ENCODE results near the gene NFKB2.

DNA sequence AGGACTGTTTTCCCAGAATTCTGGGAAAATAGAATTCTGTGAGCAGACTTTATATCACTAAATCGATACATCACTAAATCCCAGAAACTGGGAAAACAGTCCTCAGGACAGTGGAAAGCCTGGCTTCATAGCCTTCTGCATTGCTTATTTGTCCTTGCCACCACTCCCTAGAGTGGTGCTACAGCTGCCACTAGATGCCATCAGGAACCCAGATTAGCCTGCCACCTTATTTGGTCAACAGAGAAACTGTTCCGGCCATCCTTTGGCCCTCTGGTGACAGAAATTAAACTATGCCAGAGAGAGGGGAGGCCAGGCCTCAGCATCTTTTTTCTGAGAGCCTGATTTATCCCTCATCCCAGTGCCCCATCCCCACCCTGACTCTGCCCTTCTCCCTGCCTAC is 19.6 kb upstream of the NFKB2 start:
- TF ChIP-seq, protein P1, sequence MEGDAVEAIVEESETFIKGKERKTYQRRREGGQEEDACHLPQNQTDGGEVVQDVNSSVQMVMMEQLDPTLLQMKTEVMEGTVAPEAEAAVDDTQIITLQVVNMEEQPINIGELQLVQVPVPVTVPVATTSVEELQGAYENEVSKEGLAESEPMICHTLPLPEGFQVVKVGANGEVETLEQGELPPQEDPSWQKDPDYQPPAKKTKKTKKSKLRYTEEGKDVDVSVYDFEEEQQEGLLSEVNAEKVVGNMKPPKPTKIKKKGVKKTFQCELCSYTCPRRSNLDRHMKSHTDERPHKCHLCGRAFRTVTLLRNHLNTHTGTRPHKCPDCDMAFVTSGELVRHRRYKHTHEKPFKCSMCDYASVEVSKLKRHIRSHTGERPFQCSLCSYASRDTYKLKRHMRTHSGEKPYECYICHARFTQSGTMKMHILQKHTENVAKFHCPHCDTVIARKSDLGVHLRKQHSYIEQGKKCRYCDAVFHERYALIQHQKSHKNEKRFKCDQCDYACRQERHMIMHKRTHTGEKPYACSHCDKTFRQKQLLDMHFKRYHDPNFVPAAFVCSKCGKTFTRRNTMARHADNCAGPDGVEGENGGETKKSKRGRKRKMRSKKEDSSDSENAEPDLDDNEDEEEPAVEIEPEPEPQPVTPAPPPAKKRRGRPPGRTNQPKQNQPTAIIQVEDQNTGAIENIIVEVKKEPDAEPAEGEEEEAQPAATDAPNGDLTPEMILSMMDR (IDR thresholded peaks at IDR 0.05; ENCODE audit: insufficient read depth, low read length), result no peak
- TF ChIP-seq, protein P2, sequence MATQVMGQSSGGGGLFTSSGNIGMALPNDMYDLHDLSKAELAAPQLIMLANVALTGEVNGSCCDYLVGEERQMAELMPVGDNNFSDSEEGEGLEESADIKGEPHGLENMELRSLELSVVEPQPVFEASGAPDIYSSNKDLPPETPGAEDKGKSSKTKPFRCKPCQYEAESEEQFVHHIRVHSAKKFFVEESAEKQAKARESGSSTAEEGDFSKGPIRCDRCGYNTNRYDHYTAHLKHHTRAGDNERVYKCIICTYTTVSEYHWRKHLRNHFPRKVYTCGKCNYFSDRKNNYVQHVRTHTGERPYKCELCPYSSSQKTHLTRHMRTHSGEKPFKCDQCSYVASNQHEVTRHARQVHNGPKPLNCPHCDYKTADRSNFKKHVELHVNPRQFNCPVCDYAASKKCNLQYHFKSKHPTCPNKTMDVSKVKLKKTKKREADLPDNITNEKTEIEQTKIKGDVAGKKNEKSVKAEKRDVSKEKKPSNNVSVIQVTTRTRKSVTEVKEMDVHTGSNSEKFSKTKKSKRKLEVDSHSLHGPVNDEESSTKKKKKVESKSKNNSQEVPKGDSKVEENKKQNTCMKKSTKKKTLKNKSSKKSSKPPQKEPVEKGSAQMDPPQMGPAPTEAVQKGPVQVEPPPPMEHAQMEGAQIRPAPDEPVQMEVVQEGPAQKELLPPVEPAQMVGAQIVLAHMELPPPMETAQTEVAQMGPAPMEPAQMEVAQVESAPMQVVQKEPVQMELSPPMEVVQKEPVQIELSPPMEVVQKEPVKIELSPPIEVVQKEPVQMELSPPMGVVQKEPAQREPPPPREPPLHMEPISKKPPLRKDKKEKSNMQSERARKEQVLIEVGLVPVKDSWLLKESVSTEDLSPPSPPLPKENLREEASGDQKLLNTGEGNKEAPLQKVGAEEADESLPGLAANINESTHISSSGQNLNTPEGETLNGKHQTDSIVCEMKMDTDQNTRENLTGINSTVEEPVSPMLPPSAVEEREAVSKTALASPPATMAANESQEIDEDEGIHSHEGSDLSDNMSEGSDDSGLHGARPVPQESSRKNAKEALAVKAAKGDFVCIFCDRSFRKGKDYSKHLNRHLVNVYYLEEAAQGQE (IDR thresholded peaks at IDR 0.05; ENCODE audit: insufficient replicate concordance, low read depth), result no peak
- no peak for TF ChIP-seq POLR2AphosphoS5 (IDR thresholded peaks at IDR 0.05; ENCODE audit: low read depth)
- no peak for TF ChIP-seq GABPA (IDR thresholded peaks at IDR 0.05; ENCODE audit: low read depth)
- TF ChIP-seq SPI1 (IDR thresholded peaks at IDR 0.05; ENCODE audit: borderline replicate concordance, low read depth), result no peak

Data from HL-60 (cell line).